DMS 273 (cell line): Measurements from ENCODE around the gene MRPL49.

ENCODE experiments used
- DNase-seq: peaks from one replicate; lab custom pipeline; 2025; ENCODE audit not compliant: unreplicated experiment; lab: John Stamatoyannopoulos, UW

MRPL49 gene

DNA sequence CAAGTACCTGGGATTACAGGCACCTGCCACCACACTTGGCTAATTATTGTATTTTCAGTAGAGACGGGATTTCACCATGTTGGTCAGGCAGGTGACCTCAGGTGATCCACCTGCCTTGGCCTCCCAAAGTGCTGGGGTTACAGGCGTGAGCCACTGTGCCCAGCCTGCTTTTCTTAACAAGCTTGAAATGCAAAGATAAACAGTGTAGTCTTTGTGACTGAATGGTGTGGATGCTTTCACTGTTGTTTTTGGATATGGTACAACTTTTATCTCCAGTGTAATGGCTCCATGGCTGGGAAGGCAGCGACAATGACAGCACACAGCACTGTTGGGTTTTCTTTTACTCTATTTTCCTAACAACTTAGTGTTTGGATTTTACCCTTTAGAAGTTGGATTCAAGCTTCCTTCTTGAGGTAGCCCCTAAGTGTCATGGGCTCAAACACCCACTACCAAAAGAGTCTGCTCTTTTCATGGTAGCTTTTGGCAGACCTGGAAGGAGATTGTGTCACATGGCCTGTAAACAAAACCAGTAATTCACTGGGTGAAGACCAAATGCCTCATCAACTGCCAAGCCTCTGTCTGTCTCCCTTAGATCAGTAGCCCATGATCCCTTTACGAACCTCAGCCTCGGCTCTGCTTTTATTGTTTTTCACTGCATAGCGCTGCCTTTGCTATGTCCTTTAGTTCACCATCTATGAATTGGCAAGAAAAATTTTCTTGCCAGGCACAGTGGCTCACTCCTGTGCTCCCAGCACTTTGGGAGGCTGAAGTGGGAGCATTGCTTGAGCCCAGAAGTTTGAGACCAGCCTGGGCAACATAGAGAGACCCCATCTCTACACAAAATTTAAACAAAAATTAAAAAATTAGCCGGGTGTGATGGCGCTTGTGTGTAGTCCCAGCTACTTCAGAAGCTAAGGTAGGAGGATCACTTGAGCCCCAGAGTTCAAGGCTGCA lies 19.7 kb upstream of the MRPL49 start:
- DNase-seq = no peak

DNA sequence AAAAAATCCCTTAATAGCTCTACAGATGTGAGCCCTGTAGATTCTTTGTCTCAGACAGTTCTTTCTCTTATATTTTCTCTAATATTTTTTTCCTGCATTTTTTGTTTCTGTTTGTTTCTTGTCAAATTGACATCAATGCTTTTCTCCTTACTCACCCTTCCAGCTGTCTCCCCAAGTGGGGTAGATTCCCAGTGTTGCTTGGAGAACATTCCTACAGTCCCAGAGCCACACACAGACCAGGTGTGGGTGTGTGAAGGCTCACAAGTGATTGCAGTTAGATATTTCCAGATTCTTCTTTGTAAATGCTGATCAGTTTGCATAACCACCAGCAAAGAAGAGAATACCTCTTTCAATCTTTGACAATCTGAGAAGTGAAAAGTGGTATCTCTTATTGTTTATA lies 18.6 kb upstream of the MRPL49 start:
- no peak for DNase-seq

DNA sequence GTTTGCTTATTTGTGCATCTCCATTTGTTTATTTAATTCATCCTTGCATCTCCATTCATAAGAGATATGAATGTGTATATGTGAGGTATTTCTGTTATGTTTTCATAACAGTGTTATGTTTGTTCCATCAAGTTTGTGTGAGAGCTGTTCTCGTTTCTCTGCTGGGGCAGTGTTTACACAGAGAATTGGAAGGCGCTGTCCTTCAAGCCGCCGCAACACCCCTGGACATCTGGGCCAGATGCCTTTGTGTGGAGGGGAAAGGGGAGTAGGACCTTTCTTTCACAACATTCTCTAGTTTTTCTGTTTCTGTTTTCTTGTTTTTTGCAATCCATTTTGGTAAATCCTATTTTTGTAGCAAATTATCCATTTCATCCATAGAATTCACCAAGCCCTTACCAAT lies 17.5 kb upstream of the MRPL49 start:
- DNase-seq = no peak

DNA sequence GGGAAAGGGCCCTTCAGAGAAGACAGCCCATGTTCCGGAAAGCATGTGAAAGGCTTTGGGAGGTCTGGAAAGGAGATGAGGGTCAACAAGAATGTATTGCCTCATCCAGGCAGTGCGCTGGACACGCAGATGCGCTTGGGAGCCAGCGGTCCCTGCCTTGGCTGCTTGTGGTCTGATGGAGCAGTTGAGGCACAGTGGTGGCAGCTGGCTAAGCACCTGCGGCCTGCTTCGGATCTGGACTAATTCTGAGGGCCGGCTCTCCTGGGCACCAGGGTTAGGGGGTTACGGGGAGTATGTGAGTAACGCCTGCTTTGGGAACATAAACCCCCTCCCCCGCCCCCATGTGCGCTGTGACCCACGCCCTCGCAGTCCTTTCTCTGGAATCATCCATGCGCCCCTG lies 15.0 kb upstream of the MRPL49 start:
- no peak for DNase-seq

DNA sequence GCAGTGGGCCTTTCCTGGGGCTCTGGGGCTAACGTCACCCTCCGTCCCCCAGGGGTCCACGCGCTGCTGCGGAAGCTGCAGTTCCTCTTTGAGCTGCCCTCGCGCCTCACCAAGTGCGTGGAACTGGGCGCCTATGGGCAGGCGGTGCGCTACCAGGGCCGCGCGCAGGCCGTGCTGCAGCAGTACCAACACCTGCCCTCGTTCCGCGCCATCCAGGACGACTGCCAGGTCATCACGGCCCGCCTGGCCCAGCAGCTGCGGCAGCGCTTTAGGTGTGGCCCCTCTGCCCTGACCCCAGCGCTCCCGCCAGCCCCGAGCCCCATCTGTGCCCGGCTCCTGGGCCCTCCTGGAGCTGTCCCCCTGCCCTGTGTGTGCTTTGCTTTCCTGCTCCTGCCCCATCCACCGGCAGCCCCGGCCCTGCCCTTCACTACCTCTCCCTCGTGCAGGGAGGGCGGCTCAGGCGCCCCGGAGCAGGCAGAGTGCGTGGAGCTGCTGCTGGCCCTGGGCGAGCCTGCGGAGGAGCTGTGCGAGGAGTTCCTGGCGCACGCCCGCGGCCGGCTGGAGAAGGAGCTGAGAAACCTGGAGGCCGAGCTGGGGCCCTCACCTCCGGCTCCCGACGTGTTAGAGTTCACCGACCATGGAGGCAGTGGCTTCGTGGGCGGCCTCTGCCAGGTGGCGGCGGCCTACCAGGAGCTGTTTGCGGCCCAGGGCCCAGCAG lies 14.2 kb upstream of the MRPL49 start:
- no peak for DNase-seq

DNA sequence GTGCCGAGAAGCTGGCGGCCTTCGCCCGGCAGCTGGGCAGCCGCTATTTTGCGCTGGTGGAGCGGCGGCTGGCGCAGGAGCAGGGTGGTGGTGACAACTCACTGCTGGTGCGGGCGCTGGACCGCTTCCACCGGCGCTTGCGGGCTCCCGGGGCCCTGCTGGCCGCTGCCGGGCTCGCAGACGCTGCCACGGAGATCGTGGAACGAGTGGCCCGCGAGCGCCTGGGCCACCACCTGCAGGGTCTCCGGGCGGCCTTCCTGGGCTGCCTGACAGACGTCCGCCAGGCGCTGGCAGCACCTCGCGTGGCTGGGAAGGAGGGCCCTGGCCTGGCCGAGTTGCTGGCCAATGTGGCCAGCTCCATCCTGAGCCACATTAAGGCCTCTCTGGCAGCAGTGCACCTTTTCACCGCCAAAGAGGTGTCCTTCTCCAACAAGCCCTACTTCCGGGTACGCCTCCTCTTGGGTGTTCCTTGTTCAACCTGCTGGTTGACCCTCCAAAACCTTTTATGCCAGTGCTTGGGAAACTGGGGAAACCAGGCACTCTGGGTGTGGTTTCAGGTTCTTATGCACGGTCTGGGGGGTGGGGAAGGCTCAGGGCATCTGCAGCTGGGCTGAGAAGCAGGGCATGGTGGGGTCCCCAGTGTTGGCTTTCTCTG lies 13.5 kb upstream of the MRPL49 start:
- no peak for DNase-seq

DNA sequence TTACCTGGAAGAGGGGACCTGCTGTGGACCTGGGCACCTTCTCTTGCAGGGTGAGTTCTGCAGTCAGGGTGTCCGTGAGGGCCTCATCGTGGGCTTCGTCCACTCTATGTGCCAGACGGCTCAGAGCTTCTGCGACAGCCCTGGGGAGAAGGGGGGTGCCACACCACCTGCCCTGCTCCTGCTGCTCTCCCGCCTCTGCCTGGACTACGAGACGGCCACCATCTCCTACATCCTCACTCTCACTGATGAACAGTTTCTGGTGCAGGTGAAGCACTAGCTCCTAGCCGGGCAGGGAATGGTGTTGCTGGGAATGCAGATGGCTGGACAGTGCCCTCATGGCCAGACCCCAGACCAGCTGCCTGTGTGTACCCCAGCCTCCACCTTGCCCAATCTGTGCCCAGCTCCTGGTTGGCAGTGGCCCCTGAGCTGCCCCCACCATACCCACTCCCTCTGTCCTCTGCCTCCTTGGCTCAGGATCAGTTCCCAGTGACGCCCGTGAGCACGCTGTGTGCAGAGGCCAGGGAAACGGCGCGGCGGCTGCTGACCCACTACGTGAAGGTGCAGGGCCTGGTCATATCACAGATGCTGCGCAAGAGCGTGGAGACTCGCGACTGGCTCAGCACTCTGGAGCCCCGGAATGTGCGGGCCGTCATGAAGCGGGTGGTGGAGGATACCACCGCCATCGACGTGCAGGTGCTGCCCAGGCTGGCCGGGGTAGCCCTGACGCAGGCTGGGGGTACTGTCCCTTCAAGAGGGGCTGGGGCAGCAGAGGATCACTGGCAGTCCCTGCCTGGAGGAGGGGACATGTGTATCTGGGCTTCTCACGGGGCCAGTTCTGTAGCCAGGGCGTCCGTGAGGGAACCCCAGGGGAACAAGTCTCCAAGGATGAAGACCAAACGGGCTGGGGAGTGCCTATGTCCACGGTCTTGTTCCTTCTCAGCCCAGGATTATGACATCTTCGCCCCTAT lies 12.6 kb upstream of the MRPL49 start:
- DNase-seq = no peak

DNA sequence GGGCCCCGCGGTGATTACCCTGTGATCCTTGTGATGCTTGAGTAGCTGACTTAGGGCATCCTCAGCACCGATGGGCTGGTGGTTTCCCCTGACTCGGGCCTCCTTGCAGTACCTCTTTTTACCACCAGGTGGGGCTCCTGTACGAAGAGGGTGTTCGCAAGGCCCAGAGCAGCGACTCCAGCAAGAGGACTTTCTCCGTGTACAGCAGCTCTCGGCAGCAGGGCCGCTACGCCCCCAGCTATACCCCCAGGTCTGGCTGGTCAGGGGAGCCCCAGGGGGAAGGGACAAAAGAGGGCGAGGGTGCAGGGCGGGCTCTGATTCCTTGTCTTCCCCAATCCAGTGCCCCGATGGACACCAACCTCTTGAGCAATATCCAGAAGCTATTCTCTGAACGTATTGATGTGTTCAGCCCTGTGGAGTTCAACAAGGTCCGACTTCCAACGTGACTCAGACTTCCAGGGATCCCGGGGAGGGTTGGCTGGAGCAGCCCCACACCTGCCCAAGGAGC lies 11.7 kb upstream of the MRPL49 start:
- peak; percentile 91 for DNase-seq

DNA sequence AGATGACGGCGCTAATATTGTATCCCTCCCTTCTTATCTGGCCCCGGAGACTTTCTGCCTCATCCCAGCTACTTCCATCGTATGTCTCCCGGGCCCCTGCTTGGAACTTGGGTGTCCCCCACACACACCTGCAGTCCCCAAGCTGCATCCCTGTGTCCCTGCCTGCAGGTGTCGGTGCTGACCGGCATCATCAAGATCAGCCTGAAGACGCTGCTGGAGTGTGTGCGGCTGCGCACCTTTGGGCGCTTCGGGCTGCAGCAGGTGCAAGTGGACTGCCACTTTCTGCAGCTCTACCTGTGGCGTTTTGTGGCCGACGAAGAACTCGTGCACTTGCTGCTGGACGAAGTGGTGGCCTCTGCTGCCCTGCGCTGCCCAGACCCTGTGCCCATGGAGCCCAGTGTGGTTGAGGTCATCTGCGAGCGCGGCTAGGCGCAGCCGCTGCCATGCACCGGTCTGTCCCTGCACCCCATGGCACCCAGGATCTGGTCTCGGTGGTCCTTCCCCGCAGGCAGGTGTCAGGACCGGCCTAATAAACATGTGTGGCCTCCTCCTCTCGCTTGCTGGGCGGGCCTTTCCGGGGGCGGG lies 10.9 kb upstream of the MRPL49 start:
- no peak for DNase-seq

DNA sequence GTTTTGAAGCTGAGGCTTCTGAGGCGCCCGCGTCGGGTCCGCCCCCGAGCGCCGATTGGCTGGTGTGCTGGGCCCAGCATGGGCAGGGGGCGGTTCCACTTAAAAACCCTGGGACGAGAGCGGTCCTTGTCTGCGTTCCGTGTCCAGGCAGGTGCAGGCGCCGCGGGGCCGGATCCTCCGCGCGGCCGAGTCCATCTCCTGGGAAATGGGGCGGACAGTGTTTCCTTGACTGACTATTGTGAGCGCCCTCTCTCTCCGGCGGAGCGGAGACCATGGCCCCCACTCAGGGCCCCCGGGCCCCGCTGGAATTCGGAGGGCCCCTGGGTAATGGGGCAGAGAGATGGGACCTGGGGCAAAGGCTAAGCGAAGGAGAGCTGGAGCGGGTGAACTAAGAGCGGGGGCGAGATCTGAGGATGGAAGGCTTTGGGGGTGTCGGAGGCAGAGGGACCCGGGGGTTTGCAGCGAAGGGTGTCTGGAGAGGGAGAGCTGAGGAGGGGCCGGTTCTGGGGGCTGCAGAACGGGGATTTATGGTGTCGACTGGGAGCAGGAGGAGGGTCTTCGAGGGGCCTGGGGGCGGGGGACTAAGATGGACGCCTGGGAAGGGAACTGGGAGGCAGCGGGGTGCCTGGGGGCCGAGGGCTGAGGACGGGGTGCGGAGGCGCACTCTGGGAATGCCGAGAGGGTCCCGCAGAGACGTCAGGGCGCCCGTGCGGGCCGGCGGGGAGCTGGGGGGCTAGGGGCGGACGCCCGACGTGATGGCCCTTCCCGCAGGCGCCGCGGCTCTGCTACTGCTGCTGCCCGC lies 10.2 kb upstream of the MRPL49 start, which contains the start of gene TM7SF2:
Gene TM7SF2 (plus strand): TSS at position 129 of the 802 bp plus-strand sequence. CDS start 144 bp downstream, at position 273.
- DNase-seq = peak; percentile 95

DNA sequence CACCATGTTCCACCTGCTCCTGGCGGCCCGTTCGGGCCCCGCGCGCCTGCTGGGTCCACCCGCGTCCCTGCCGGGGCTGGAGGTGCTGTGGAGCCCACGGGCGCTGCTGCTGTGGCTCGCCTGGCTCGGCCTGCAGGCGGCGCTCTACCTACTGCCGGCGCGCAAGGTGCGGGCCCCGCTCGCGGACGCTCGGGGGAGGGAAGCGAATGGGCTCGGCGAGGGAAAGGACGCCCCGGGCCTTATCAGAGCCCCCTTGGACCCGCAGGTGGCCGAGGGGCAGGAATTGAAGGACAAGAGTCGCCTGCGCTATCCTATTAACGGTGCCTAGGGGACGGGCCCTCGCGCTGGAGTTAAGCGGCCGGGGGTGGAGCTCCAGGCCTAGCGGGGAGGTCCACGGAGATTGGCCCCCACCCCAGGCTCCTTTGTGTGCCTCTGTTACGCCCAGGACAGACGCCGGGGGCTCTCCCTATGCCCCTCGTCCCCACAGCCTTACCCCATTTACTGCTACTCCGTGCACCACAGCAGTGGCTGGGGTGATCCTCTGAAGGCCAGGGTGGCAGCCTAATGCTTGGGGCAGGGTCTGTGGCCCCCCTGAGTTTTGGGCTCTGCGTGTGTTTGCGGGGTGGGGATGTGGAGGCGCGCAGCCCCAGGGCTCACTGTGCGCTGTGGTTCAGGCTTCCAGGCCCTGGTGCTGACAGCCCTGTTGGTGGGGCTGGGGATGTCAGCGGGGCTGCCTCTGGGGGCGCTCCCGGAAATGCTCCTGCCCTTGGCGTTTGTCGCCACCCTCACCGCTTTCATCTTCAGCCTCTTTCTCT lies 9.4 kb upstream of the MRPL49 start:
- peak; percentile 60 for DNase-seq

DNA sequence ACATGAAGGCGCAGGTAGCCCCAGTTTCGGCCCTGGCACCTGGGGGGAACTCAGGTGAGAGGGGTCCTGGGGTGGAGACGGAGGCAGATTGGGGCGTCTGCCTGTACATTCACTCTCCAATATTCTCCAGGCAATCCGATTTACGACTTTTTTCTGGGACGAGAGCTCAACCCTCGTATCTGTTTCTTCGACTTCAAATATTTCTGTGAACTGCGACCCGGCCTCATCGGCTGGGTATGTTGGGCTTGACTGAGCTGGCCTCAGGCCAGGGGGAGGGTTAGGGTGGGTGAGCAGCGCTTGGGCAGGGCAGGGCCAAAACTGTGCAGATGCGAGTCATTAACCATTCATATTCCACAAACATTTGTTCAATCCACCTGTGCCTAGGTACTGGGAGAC lies 8.8 kb upstream of the MRPL49 start:
- DNase-seq = peak; percentile 55

DNA sequence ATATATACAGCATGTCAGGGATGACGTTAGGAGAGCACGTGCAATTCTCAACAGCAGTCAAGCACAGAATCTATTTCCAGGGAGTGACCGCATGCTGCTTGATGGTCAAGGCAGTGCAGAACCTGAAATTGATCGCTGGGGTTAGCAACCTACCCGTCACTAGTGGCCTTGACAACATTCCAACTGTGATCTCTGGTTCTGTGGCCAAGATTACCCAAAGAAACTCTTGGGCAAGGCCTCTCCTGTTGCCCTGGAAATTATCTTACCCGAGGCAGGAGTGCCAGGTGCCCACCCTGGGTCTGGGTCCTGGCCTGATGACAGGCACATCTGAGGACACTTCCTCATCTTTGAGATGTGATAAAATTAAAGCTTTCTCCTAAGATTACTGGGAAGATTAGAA lies 8.3 kb upstream of the MRPL49 start:
- DNase-seq = no peak

DNA sequence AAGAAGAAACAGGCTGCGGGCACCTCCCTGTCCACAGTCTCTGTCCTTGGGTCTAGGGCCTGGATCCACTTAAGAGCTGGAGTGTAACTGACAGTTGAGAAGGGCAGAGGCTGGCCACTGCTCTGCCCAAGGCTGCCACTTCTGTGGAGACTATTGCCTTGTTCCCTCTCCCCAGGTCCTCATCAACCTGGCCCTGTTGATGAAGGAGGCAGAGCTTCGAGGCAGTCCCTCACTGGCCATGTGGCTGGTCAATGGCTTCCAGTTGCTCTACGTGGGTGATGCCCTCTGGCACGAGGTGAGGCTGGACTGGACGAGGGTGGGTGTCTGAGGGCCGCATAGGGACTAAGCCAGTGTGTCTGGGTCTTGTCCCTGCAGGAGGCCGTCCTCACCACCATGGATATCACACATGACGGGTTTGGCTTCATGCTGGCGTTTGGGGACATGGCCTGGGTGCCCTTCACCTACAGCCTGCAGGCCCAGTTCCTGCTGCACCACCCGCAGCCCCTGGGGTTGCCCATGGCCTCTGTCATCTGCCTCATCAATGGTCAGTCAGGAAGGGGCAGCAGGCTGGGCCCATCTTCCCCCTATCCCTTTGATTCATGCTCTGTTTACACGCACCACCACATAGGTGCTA lies 7.5 kb upstream of the MRPL49 start:
- no peak for DNase-seq

DNA sequence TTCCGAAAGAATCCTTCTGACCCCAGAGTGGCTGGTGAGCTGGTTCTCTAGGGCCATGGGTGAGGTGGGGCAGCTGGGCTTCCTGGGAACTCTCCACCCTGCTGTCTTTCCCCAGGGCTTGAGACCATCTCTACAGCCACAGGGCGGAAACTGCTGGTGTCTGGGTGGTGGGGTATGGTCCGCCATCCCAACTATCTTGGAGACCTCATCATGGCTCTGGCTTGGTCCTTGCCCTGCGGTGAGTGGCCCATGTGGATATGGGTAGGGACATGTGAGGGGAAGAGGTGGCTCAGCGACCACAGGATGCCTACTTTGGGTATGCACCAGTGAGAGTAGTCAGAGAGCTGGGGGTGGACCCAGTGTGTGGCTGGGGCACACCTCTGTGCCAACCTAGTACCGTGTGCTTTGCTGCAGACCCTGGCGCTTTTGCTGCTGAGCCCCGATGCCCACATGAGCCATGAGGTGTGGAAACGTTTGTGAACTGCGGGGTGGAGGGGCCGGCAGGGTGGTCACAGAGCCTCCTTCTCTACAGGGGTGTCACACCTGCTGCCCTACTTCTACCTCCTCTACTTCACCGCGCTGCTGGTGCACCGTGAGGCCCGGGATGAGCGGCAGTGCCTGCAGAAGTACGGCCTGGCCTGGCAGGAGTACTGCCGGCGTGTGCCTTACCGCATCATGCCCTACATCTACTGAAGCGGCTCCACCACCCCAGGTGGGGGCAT lies 6.6 kb upstream of the MRPL49 start:
- DNase-seq = no peak

DNA sequence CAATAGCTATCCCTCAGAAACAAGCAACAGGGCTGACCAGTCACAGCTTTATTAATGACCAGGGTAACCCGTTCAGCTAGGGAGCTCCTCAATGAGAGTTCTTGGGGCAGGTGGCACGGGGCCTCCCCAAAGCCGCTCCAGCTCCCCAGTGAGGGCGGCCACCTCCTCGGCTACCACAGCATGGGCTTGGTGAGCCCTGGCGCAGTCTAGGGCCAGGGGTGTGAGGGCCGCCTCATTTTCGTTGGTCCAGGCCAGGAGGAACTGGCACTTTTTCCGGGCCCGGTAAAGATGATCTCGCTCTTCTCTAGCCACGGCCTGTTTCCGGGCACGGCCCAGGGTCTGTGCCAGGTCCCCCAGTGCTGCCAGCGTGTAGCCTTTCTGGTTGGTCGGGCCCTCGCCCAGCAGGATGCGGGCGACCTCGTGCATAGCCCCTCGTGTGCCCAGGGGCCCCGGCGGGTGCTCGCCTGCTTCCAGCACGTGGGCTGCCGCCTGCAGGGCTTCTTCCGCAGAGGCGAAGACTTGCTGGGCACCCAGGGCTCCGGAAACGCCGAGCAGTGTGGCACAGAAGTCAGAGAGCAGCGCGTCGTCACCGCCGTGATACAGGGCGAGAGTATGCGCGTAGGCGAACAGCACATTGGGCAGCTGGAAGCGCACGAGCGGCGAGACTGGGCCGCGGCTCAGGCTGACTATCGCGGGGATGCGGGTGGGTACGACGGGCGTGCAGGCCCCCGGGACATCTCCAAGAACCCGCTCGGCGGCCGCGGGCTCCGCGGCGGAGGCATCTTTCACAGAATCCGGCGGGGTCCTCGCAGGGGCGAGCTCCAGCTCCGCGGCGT lies 5.5 kb upstream of the MRPL49 start:
- DNase-seq = peak; percentile 53
